SU-DHL-6 (cell line): Measurements from ENCODE around the gene EPB41L2.

Source experiments
- H2AFZ ChIP-seq: fragments of 200-600 bp; sonication (generic); 2 replicates; pipeline ENCODE4 v1.6.1; 2014; ENCODE audit warnings: low read depth, mild to moderate bottlenecking, moderate library complexity, mixed read lengths, antibody characterized with exemption, low read length; ENCODE audit not compliant: severe bottlenecking
- H3F3A ChIP-seq: fragments of 200-600 bp; shearing (Covaris generic); 2 replicates; pipeline ENCODE4 v1.6.0; 2016; ENCODE audit warnings: antibody characterized with exemption, mild to moderate bottlenecking; ENCODE audit not compliant: insufficient read depth
- H3K27ac ChIP-seq: fragments of 200-600 bp; sonication (generic); 2 replicates; pipeline ENCODE4 v1.5.1; 2016; ENCODE audit warnings: low read depth, mild to moderate bottlenecking, low read length, moderate library complexity, mixed read lengths
- H3K27me3 ChIP-seq: fragments of 200-600 bp; sonication (generic), shearing (Covaris generic); 2 replicates; pipeline ENCODE4 v1.6.0; 2014; ENCODE audit warnings: mild to moderate bottlenecking, low read length
- H3K36me3 ChIP-seq: fragments of 200-600 bp; sonication (generic); 2 replicates; pipeline ENCODE4 v1.6.1; 2014; ENCODE audit warnings: mild to moderate bottlenecking, low read length, mixed read lengths
- H3K4me2 ChIP-seq: fragments of 300-600, 200-600 bp; shearing (Covaris generic), sonication (generic); 2 replicates; pipeline ENCODE4 v1.6.0; 2014; ENCODE audit warnings: low read length, low read depth, mild to moderate bottlenecking; ENCODE audit not compliant: poor library complexity, severe bottlenecking
- H3K4me3 ChIP-seq: fragments of 200-600 bp; sonication (generic); 2 replicates; pipeline ENCODE4 v1.5.1; 2014; ENCODE audit warnings: antibody characterized with exemption, low read length, mild to moderate bottlenecking, mixed read lengths; ENCODE audit not compliant: insufficient read depth, poor library complexity, severe bottlenecking
- H3K79me2 ChIP-seq: fragments of 200-600 bp; sonication (generic); 2 replicates; pipeline ENCODE4 v1.6.1; 2014; ENCODE audit warnings: mild to moderate bottlenecking, low read length, moderate library complexity; ENCODE audit not compliant: insufficient read depth
- H3K9ac ChIP-seq: fragments of 200-600 bp; sonication (generic); 2 replicates; pipeline ENCODE4 v1.7.0; 2014; ENCODE audit warnings: mild to moderate bottlenecking, low read length
- H3K9me2 ChIP-seq: fragments of 200-600 bp; sonication (generic); replicated peaks from 2 replicates; pipeline ENCODE4 v1.6.1; 2014; ENCODE audit warnings: low read length; ENCODE audit not compliant: insufficient read depth
- H3K9me3 ChIP-seq: fragments of 200-600 bp; sonication (generic); 2 replicates; pipeline ENCODE4 v1.6.1; 2014; ENCODE audit warnings: low read length, mixed read lengths; ENCODE audit not compliant: insufficient read depth
- H4K20me1 ChIP-seq: fragments of 200-600 bp; sonication (generic); 2 replicates; pipeline ENCODE4 v1.6.1; 2014; ENCODE audit warnings: low read depth, mild to moderate bottlenecking, antibody characterized with exemption, low read length, moderate library complexity, mixed read lengths
- EZH2phosphoT487 ChIP-seq: fragments of 200-600 bp; sonication (generic), shearing (Covaris generic); conservative IDR thresholded peaks from 2 replicates; pipeline ENCODE4 v1.6.1; 2018; ENCODE audit warnings: mild to moderate bottlenecking, antibody characterized with exemption, low read length, moderate library complexity, mixed read lengths
- TF ChIP-seq, protein P1 (sequence below): fragments of 200-600 bp; sonication (generic); IDR thresholded peaks from one replicate; pipeline ENCODE4 v1.5.1; 2017; ENCODE audit warnings: antibody characterized with exemption, mild to moderate bottlenecking, low read length, moderate library complexity; ENCODE audit not compliant: insufficient read depth, poor library complexity, severe bottlenecking

The EPB41L2 gene

DNA sequence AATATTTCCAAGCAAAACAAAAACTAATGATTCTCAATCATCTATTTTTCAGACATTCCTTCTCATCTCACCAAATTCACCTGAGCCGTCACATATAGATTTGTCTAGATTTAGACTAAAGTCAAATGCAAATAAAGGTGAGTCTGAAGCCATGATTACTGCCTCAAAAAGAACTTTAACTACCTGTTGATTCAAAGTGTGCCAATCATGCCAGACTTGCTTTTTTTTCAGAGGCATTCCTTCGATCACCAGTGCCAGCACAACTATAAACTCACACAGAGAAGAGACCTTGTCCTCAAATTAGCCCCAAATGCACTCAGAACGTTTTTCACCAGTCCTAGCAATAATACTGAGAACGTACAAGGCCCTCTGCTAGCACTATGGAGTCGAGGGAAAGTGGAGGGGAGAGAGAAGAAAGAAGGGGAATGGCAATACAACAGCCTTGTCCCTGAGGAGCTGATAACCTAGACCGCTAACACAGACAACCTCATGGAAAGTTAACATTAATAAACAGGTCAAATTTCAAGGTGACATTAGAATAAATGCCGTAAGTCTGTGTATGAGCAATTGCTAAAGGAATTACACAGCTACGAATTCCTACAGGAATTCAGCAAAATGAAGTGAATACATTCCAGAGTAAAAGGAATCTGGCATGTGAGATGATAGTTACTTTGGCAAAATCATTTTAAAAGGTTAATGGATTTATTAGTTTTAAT lies 60.9 kb downstream of the EPB41L2 start:
- Histone ChIP-seq H3K4me2 (no peak overlapping the region), H3K79me2 (no peaks in the 10 kb centered on the region), H3K36me3 (no peaks in the 10 kb centered on the region), H2AFZ (no peak overlapping the region), H3K9me3 (no peaks in the 10 kb centered on the region; the same call in 1 of the 2 replicates), H3K27me3 (no peaks in the 10 kb centered on the region), H4K20me1 (0 out of 2 replicates have a peak, but pooled peaks cover 3% of the 10 kb centered on the region), H3F3A (no peaks in the 10 kb centered on the region), H3K4me3 (no peak overlapping the region), H3K27ac (no peak overlapping the region), H3K9me2 (no peaks in the 10 kb centered on the region), H3K9ac (no peak overlapping the region)
- TF ChIP-seq, protein P1, sequence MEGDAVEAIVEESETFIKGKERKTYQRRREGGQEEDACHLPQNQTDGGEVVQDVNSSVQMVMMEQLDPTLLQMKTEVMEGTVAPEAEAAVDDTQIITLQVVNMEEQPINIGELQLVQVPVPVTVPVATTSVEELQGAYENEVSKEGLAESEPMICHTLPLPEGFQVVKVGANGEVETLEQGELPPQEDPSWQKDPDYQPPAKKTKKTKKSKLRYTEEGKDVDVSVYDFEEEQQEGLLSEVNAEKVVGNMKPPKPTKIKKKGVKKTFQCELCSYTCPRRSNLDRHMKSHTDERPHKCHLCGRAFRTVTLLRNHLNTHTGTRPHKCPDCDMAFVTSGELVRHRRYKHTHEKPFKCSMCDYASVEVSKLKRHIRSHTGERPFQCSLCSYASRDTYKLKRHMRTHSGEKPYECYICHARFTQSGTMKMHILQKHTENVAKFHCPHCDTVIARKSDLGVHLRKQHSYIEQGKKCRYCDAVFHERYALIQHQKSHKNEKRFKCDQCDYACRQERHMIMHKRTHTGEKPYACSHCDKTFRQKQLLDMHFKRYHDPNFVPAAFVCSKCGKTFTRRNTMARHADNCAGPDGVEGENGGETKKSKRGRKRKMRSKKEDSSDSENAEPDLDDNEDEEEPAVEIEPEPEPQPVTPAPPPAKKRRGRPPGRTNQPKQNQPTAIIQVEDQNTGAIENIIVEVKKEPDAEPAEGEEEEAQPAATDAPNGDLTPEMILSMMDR, result no peak
- no peak for TF ChIP-seq EZH2phosphoT487

DNA sequence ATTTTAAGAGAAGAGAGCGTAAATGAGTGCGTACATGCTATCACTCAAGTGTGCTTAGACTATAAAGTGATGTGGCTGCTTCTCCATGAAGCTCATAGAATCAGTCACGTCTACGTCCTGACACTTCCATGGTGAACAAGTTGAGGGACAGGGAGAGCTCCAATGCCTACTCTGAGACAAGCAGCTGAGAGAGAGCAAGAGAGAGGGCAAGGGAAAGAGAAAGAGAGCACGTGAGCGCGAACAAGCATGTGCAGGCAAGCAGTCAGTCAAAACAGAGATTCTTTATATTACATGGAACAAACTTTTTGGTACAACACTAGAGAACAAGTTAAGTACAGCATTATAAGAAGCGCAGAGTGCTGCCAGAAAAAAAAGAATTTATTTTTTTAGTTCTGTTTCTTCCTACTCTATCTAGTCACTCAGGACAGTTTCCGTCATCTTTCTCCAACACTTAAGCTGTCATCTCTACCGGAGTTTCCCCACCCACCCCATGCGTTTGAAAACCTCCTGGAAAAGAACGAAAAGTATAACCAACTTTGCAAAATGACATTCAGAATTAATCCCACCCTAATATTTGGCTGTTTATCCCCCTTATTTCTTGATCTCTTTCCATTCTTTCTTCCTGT lies 61.8 kb downstream of the EPB41L2 start:
- Histone ChIP-seq H3K27me3 (no peaks in the 10 kb centered on the region), H4K20me1 (0 out of 2 replicates have a peak, but pooled peaks cover 3% of the 10 kb centered on the region), H2AFZ (no peak overlapping the region), H3K79me2 (no peaks in the 10 kb centered on the region), H3K9ac (no peak overlapping the region), H3K27ac (no peak overlapping the region), H3K4me2 (no peak overlapping the region), H3K4me3 (no peak overlapping the region), H3K36me3 (no peaks in the 10 kb centered on the region), H3K9me2 (no peaks in the 10 kb centered on the region), H3K9me3 (no peaks in the 10 kb centered on the region), H3F3A (no peaks in the 10 kb centered on the region)
- no peak for TF ChIP-seq EZH2phosphoT487
- TF ChIP-seq, protein P1, result no peak

DNA sequence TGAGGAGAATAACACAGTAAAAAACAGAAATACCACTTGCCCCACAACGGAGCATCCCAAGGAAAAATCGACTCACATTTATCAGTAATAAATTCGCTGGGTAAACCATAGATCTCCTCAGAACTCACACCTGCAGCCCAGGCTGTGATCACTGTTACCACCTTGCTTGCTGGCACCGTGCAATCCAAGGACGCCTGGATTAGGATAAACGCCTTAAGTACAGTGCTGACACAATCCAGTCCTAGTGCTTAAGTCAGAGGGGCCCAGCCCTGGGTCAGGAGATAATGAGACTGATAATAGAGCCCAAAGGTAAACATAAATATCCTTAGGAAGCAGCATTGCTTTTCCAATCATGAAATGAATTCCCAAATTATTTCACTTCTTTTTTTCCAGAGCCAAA lies 62.5 kb downstream of the EPB41L2 start:
- no peak for TF ChIP-seq EZH2phosphoT487
- TF ChIP-seq, protein P1, result no peak
- Histone ChIP-seq H3K9me3 (no peaks in the 10 kb centered on the region), H3K9ac (no peak overlapping the region), H3K36me3 (no peaks in the 10 kb centered on the region), H2AFZ (no peak overlapping the region), H3K79me2 (no peaks in the 10 kb centered on the region), H3K4me2 (no peak overlapping the region), H3F3A (no peaks in the 10 kb centered on the region), H3K4me3 (no peak overlapping the region), H3K9me2 (no peaks in the 10 kb centered on the region), H3K27ac (no peak overlapping the region), H4K20me1 (0 out of 2 replicates have a peak, but pooled peaks cover 3% of the 10 kb centered on the region), H3K27me3 (no peaks in the 10 kb centered on the region)
